ENCODE results near the gene ATP8A2. TPM values are rescaled to one million over a fixed set of nuclear protein-coding genes. Genes with fewer than 3 reads are reported as not detected.

ATP8A2 gene
- total RNA-seq, 2 donors from 2014 or later, result 1.6 to 2.9 TPM

DNA sequence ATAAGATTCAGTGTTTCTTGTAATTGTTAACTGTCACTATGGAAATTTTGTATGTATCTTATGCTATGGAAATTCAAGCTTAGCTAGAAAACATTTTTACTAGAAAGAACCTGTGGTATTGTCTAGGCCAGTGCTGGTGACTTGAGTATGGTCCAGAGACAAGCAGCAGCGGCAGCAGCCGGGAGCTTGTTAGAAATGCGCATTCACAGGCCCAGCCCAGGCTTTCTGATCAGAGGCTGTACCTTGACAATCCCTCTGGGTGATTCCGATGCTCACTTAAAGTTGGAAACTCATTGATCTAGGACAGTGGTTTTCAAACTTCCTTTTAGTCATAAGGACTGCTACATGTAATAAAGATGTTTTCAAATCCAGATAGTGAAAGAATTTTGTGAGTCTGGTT is 392.6 kb downstream of the ATP8A2 start:
- H3K27me3 Mint-ChIP-seq (ENCODE audit: insufficient read depth), result no peaks in the 10 kb centered on the region
- Histone ChIP-seq H3K9ac (ENCODE audit: extremely low read depth, low read length, poor library complexity, severe bottlenecking) (no peak overlapping the region), H3K27me3 (ENCODE audit: control insufficient read depth, insufficient read depth, low read length, poor library complexity, severe bottlenecking) (no peaks in the 10 kb centered on the region), H3K36me3 (ENCODE audit: control insufficient read depth, insufficient read depth, low read length) (no peaks in the 10 kb centered on the region), H3K4me1 (ENCODE audit: control insufficient read depth, insufficient read depth, low read length) (no peaks in the 10 kb centered on the region), H3K9me3 (ENCODE audit: control insufficient read depth, low read length) (no peaks in the 10 kb centered on the region), H3K27ac (ENCODE audit: low read depth, low read length) (no peak overlapping the region), H3K4me3 (ENCODE audit: low read length) (no peak overlapping the region)
- no peak overlapping the region for H3K27ac Mint-ChIP-seq
- no peaks in the 10 kb centered on the region for H3K36me3 Mint-ChIP-seq (ENCODE audit: low read depth)
- peak; percentile 68 for DNase-seq
- H3K4me1 Mint-ChIP-seq, result peaks cover 5% of the 10 kb centered on the region
- 51 to 75% methylated on average over 3 to 4 of the region's 4 CpGs for WGBS, 2 experiments (ENCODE audit: insufficient coverage in 1 of 2, insufficient read length in 1 of 2)
- TF ChIP-seq, protein P1, sequence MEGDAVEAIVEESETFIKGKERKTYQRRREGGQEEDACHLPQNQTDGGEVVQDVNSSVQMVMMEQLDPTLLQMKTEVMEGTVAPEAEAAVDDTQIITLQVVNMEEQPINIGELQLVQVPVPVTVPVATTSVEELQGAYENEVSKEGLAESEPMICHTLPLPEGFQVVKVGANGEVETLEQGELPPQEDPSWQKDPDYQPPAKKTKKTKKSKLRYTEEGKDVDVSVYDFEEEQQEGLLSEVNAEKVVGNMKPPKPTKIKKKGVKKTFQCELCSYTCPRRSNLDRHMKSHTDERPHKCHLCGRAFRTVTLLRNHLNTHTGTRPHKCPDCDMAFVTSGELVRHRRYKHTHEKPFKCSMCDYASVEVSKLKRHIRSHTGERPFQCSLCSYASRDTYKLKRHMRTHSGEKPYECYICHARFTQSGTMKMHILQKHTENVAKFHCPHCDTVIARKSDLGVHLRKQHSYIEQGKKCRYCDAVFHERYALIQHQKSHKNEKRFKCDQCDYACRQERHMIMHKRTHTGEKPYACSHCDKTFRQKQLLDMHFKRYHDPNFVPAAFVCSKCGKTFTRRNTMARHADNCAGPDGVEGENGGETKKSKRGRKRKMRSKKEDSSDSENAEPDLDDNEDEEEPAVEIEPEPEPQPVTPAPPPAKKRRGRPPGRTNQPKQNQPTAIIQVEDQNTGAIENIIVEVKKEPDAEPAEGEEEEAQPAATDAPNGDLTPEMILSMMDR (conservative IDR thresholded peaks at IDR 0.05), result no peak
- H3K9me3 Mint-ChIP-seq, result no peaks in the 10 kb centered on the region
- no peak overlapping the region for H3K4me3 Mint-ChIP-seq

DNA sequence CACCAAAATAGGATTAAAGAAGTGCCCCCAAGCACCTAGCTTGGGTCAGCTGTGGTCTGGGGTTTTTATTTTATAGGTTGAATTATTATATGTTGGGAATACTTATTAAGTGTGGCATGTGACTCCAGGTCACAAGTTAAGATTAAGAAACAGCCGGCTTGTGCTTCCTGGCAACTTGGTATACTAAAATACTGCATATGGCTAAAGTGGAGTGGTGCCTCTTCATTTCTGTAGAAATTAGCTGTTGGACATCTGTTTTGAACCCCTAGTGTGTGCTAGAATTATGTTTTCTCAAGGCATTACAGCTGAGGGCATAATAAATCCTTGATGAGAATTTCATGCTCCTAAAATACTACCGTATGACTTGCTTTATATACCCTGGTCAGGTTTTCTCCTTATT is 393.5 kb downstream of the ATP8A2 start:
- no peak overlapping the region for H3K9ac ChIP-seq (ENCODE audit: extremely low read depth, low read length, poor library complexity, severe bottlenecking)
- TF ChIP-seq, protein P1 (conservative IDR thresholded peaks at IDR 0.05), result no peak
- no peaks in the 10 kb centered on the region for H3K9me3 Mint-ChIP-seq
- H3K4me1 ChIP-seq (ENCODE audit: control insufficient read depth, insufficient read depth, low read length), result no peaks in the 10 kb centered on the region
- H3K27me3 ChIP-seq (ENCODE audit: control insufficient read depth, insufficient read depth, low read length, poor library complexity, severe bottlenecking), result no peaks in the 10 kb centered on the region
- no peak overlapping the region for H3K27ac Mint-ChIP-seq
- WGBS, 2 experiments (ENCODE audit: insufficient coverage in 1 of 2, insufficient read length in 1 of 2), result 95 to 96% methylated on average over 2 of the region's 2 CpGs
- H3K9me3 ChIP-seq (ENCODE audit: control insufficient read depth, low read length), result no peaks in the 10 kb centered on the region
- H3K27ac ChIP-seq (ENCODE audit: low read depth, low read length), result no peak overlapping the region
- no peaks in the 10 kb centered on the region for H3K36me3 ChIP-seq (ENCODE audit: control insufficient read depth, insufficient read depth, low read length)
- H3K36me3 Mint-ChIP-seq (ENCODE audit: low read depth), result no peaks in the 10 kb centered on the region
- H3K27me3 Mint-ChIP-seq (ENCODE audit: insufficient read depth), result no peaks in the 10 kb centered on the region
- peaks cover 5% of the 10 kb centered on the region for H3K4me1 Mint-ChIP-seq
- H3K4me3 Mint-ChIP-seq, result no peak overlapping the region
- H3K4me3 ChIP-seq (ENCODE audit: low read length), result no peak overlapping the region
- no peak for DNase-seq

DNA sequence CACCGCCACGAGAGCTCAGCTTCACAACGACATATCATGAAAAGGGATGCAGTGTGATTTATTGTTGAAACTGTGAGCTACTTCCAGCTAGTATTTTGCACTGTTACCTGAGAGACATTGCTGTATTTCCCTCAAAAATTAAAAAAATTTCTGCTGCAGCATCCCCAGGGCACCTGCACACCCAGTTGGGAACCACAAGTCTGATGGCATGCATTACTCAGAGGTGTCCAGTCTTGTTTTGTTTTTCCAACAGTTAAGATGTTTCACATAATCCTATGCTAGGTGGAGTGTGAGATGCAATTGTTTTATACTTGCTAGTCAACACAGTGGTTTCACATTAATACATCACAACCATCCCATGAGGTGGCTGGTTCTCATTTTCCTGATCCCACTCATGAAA is 394.8 kb downstream of the ATP8A2 start:
- 94 to 100% methylated on average over 1 to 3 of the region's 3 CpGs for WGBS, 2 experiments (ENCODE audit: insufficient coverage in 1 of 2, insufficient read length in 1 of 2)
- H3K4me1 ChIP-seq (ENCODE audit: control insufficient read depth, insufficient read depth, low read length), result peaks cover under 1% of the 10 kb centered on the region
- TF ChIP-seq, protein P1 (conservative IDR thresholded peaks at IDR 0.05), result no peak

More for the DNA sequence above, 394.8 kb downstream of the ATP8A2 start:
- Mint-ChIP-seq H3K27ac (no peak overlapping the region), H3K36me3 (ENCODE audit: low read depth) (no peaks in the 10 kb centered on the region), H3K4me1 (peaks cover 5% of the 10 kb centered on the region), H3K4me3 (no peak overlapping the region), H3K9me3 (no peaks in the 10 kb centered on the region), H3K27me3 (ENCODE audit: insufficient read depth) (no peaks in the 10 kb centered on the region)
- no peaks in the 10 kb centered on the region for H3K9me3 ChIP-seq (ENCODE audit: control insufficient read depth, low read length)
- no peak for DNase-seq
- H3K27ac ChIP-seq (ENCODE audit: low read depth, low read length), result no peak overlapping the region
- no peak overlapping the region for H3K4me3 ChIP-seq (ENCODE audit: low read length)
- H3K27me3 ChIP-seq (ENCODE audit: control insufficient read depth, insufficient read depth, low read length, poor library complexity, severe bottlenecking), result no peaks in the 10 kb centered on the region
- H3K9ac ChIP-seq (ENCODE audit: extremely low read depth, low read length, poor library complexity, severe bottlenecking), result no peak overlapping the region
- no peaks in the 10 kb centered on the region for H3K36me3 ChIP-seq (ENCODE audit: control insufficient read depth, insufficient read depth, low read length)

Data from endodermal cell (in vitro differentiated cells).